H1 (cell line): Measurements from ENCODE around the gene LHFPL3. TPM values are rescaled to one million over a fixed set of nuclear protein-coding genes. Genes with fewer than 3 reads are reported as not detected.

ENCODE experiments used
- CTCF ChIA-PET: fragments of 300-600 bp; sonication (Branson Sonifier 250); formaldehyde crosslinking; loops from one replicate; lab custom pipeline; 2021; ENCODE audit not compliant: partially characterized antibody; lab: Charles Lee
- POLR2A ChIA-PET: fragments of 300-600 bp; sonication (Branson Sonifier 250); formaldehyde crosslinking; loops from one replicate; lab custom pipeline; 2021; ENCODE audit warnings: inconsistent platforms; ENCODE audit not compliant: partially characterized antibody; lab: Charles Lee
- DNase-seq, 2 experiments: peaks; one replicate each; pipeline versions ENCODE4 v3.0.0 to v3.0.0-alpha.2; 2010 to 2022; ENCODE audit warnings: low spot score in 2 of 2, low read depth in 1 of 2, mixed read lengths in 1 of 2
- FAIRE-seq: peaks from 2 replicates; lab custom pipeline; 2011; peaks lifted over from hg19 to GRCh38; lab: Jason Lieb, UNC
- H2AFZ ChIP-seq: 2 replicates; pipeline ENCODE4 v1.8.1; 2012; ENCODE audit warnings: low read length, inconsistent platforms
- H2AK5ac ChIP-seq: 2 replicates; pipeline ENCODE4 v1.6.1; 2013; ENCODE audit warnings: low read depth, low read length
- H2BK120ac ChIP-seq: replicated peaks from 2 replicates; pipeline ENCODE3; 2013; ENCODE audit warnings: low read depth, low read length, inconsistent platforms
- H2BK12ac ChIP-seq: 2 replicates; pipeline ENCODE4 v1.6.1; 2013; ENCODE audit warnings: low read depth, low read length
- H2BK15ac ChIP-seq: 2 replicates; pipeline ENCODE4 v1.6.1; 2013; ENCODE audit warnings: low read length
- H2BK20ac ChIP-seq: 2 replicates; pipeline ENCODE4 v1.6.1; 2013; ENCODE audit warnings: low read length
- H2BK5ac ChIP-seq: 2 replicates; pipeline ENCODE4 v1.6.1; 2013; ENCODE audit warnings: low read depth, low read length
- H3K14ac ChIP-seq: 2 replicates; pipeline ENCODE4 v1.6.1; 2013; ENCODE audit warnings: inconsistent platforms; ENCODE audit not compliant: insufficient read length
- H3K18ac ChIP-seq: 2 replicates; pipeline ENCODE4 v1.6.1; 2013; ENCODE audit warnings: low read length; ENCODE audit errors: extremely low read depth
- H3K23ac ChIP-seq: 2 replicates; pipeline ENCODE4 v1.6.1; 2013; ENCODE audit warnings: inconsistent platforms; ENCODE audit not compliant: insufficient read length
- H3K23me2 ChIP-seq: 2 replicates; pipeline ENCODE4 v1.6.1; 2013; ENCODE audit warnings: low read depth, low read length
- H3K27ac ChIP-seq: 2 replicates; pipeline ENCODE4 v1.6.1; 2011; ENCODE audit warnings: low read depth, low read length, inconsistent platforms
- H3K27me3 ChIP-seq, 4 experiments: replicated peaks in 1 of 4; 1 replicate in 1 of 4; 2 replicates in 3 of 4; pipeline versions ENCODE4 v1.6.1 to v1.8.1; 2011 to 2013; ENCODE audit warnings: low read length in 3 of 4, mild to moderate bottlenecking in 3 of 4, inconsistent platforms in 2 of 4, mixed read lengths in 2 of 4, moderate library complexity in 1 of 4; ENCODE audit not compliant: control insufficient read depth in 3 of 4, insufficient read depth in 3 of 4; ENCODE audit errors: extremely low read depth in 1 of 4
- H3K36me3 ChIP-seq, 4 experiments: 2 replicates each; pipeline versions ENCODE4 v1.6.1 to v1.8.1; 2011 to 2013; ENCODE audit warnings: mild to moderate bottlenecking in 4 of 4, low read length in 3 of 4, moderate library complexity in 2 of 4, control low read depth in 1 of 4, inconsistent platforms in 1 of 4; ENCODE audit not compliant: insufficient read depth in 4 of 4, control insufficient read depth in 2 of 4
- H3K4ac ChIP-seq: replicated peaks from 2 replicates; pipeline ENCODE3; 2013; ENCODE audit warnings: low read length, low read depth, mixed read lengths, inconsistent platforms; ENCODE audit not compliant: insufficient read length
- H3K4me1 ChIP-seq, 4 experiments: replicated peaks in 1 of 4; 1 replicate in 1 of 4; 2 replicates in 3 of 4; pipeline versions ENCODE4 v1.6.1 to v1.8.1; 2011 to 2013; ENCODE audit warnings: low read length in 3 of 4, inconsistent platforms in 2 of 4, mixed read lengths in 1 of 4; ENCODE audit not compliant: insufficient read depth in 4 of 4, control insufficient read depth in 3 of 4
- H3K4me2 ChIP-seq, 2 experiments: 2 replicates each; pipeline versions ENCODE4 v1.6.1 to v1.8.1; 2011 to 2013; ENCODE audit warnings: low read depth in 2 of 2, low read length in 2 of 2, control low read depth in 1 of 2, inconsistent platforms in 1 of 2, mild to moderate bottlenecking in 1 of 2; ENCODE audit not compliant: insufficient read depth in 1 of 2
- H3K4me3 ChIP-seq, 4 experiments: fragments of 200-600, 300-600 bp in 1 of 4; sonication (generic), shearing (Covaris generic), sonication (Bioruptor Twin) in 1 of 4; 2 replicates each; pipeline versions ENCODE4 v1.5.1 to v1.8.1; 2011 to 2016; ENCODE audit warnings: low read length in 4 of 4, low read depth in 3 of 4, control low read depth in 2 of 4, inconsistent platforms in 2 of 4, mild to moderate bottlenecking in 2 of 4, mixed read lengths in 1 of 4, moderate library complexity in 1 of 4; ENCODE audit not compliant: insufficient read depth in 2 of 4; ENCODE audit errors: extremely low read depth in 1 of 4
- H3K56ac ChIP-seq: replicated peaks from 2 replicates; pipeline ENCODE3; 2013; ENCODE audit warnings: low read depth, mild to moderate bottlenecking, mixed read lengths, low read length, inconsistent platforms; ENCODE audit not compliant: insufficient read length
- H3K79me1 ChIP-seq: 2 replicates; pipeline ENCODE4 v1.6.1; 2013; ENCODE audit warnings: low read depth, low read length, control low read depth
- H3K79me2 ChIP-seq, 2 experiments: 2 replicates each; pipeline versions ENCODE4 v1.6.1 to v1.8.1; 2012 to 2013; ENCODE audit warnings: low read length in 2 of 2, mild to moderate bottlenecking in 2 of 2, inconsistent platforms in 1 of 2; ENCODE audit not compliant: insufficient read depth in 2 of 2, control insufficient read depth in 1 of 2
- H3K9ac ChIP-seq, 4 experiments: replicated peaks in 1 of 4; 1 replicate in 1 of 4; 2 replicates in 3 of 4; pipeline versions ENCODE4 v1.6.1 to v1.8.1; 2011 to 2013; ENCODE audit warnings: low read depth in 3 of 4, low read length in 3 of 4, control low read depth in 2 of 4, mild to moderate bottlenecking in 2 of 4, moderate library complexity in 2 of 4, inconsistent platforms in 1 of 4; ENCODE audit errors: extremely low read depth in 1 of 4
- H3K9me3 ChIP-seq, 2 experiments: 2 replicates each; pipeline versions ENCODE4 v1.6.1 to v1.8.1; 2012 to 2013; ENCODE audit warnings: mild to moderate bottlenecking in 2 of 2, moderate library complexity in 2 of 2, control low read depth in 1 of 2, inconsistent platforms in 1 of 2, low read depth in 1 of 2, low read length in 1 of 2, mixed read lengths in 1 of 2; ENCODE audit not compliant: insufficient read depth in 2 of 2
- H4K20me1 ChIP-seq, 2 experiments: replicated peaks in 1 of 2; 2 replicates each; pipeline versions ENCODE3 to v1.8.1; 2011 to 2013; ENCODE audit warnings: inconsistent platforms in 2 of 2, low read length in 2 of 2, mild to moderate bottlenecking in 1 of 2; ENCODE audit not compliant: insufficient read depth in 2 of 2, control insufficient read depth in 1 of 2
- H4K5ac ChIP-seq: 2 replicates; pipeline ENCODE4 v1.6.1; 2013; ENCODE audit warnings: low read length, low read depth, mixed read lengths, inconsistent platforms; ENCODE audit not compliant: insufficient read length
- H4K8ac ChIP-seq: 2 replicates; pipeline ENCODE4 v1.8.0; 2013; ENCODE audit warnings: mild to moderate bottlenecking, moderate library complexity, low read length, inconsistent platforms; ENCODE audit not compliant: insufficient read depth; ENCODE audit errors: extremely low read depth
- H4K91ac ChIP-seq: replicated peaks from 2 replicates; pipeline ENCODE3; 2013; ENCODE audit warnings: low read length, mixed read lengths, inconsistent platforms; ENCODE audit not compliant: insufficient read length
- BACH1 ChIP-seq: IDR thresholded peaks from 2 replicates; pipeline ENCODE4 v1.6.1; 2012; ENCODE audit warnings: low read length, improper control_type of control experiment
- CREB1 ChIP-seq: IDR thresholded peaks from 2 replicates; pipeline ENCODE4 v1.6.1; 2012; ENCODE audit warnings: inconsistent platforms
- CTBP2 ChIP-seq: IDR thresholded peaks from 2 replicates; pipeline ENCODE4 v1.7.0; 2011; ENCODE audit warnings: borderline replicate concordance, mild to moderate bottlenecking, moderate library complexity, mixed read lengths, low read length; ENCODE audit not compliant: insufficient read depth, insufficient read length
- KDM5A ChIP-seq: fragments of 200-600 bp; IDR thresholded peaks from 2 replicates; pipeline ENCODE4 v1.7.1; 2012; ENCODE audit warnings: mild to moderate bottlenecking, low read length, inconsistent platforms, mixed read lengths
- SP1 ChIP-seq: IDR thresholded peaks from 2 replicates; pipeline ENCODE4 v1.6.1; 2011; ENCODE audit warnings: low read depth, low read length
- ZNF274 ChIP-seq: IDR thresholded peaks from 2 replicates; pipeline ENCODE4 v1.7.0; 2012; ENCODE audit warnings: low read length, borderline replicate concordance; ENCODE audit errors: extremely low read depth
- WGBS, 2 experiments: shearing (Covaris generic) in 1 of 2; methylation state at CpG; one replicate each; pipeline versions ENCODE4 v1.1.6 to v1.1.7; 2013 to 2015; ENCODE audit warnings: low lambda C conversion rate in 2 of 2, mixed read lengths in 2 of 2, inconsistent platforms in 1 of 2, low coverage in 1 of 2, missing lambda C conversion rate in 1 of 2; ENCODE audit not compliant: insufficient replicate concordance in 2 of 2, insufficient coverage in 1 of 2, insufficient read length in 1 of 2; ENCODE audit errors: extremely low coverage in 1 of 2, missing lambda C conversion rate in 1 of 2; 5-methylcytosine and 5-hydroxymethylcytosine counted together
- polyA plus RNA-seq, 7 experiments: library from polyadenylated mRNA; depleted of rRNA in 3 of 7; stranded (reverse) in 5 of 7; unstranded in 2 of 7; fragments of >200 nt in 5 of 7; fragments of 200-250 nt in 2 of 7; gene quantifications; 1 replicate in 5 of 7; 2 replicates in 1 of 7; 4 replicates in 1 of 7; pipeline versions ENCODE4 v1.2.1 to v1.2.3, GENCODE V29; 2011 to 2013; ENCODE audit warnings: missing spikeins in 2 of 7, mixed read lengths in 2 of 7
- total RNA-seq: library from RNA; stranded (reverse); fragmentation: NEBNext Ultra II Directional; extraction: Animal tissue kit (Norgen Biotek cat#: 25700); gene quantifications from 2 replicates; pipeline ENCODE4 v1.2.1, GENCODE V29; 2021
- TF ChIP-seq, protein P1 (sequence below): IDR thresholded peaks from 2 replicates; pipeline ENCODE4 v1.6.1; 2012; ENCODE audit warnings: inconsistent platforms
- TF ChIP-seq, protein P2 (sequence below), 3 experiments: IDR thresholded peaks; 1 replicate in 2 of 3; 2 replicates in 1 of 3; pipeline versions ENCODE4 v1.5.1 to v1.6.1; 2011; ENCODE audit warnings: low read length in 3 of 3, mild to moderate bottlenecking in 3 of 3, inconsistent platforms in 2 of 3, low read depth in 1 of 3, moderate library complexity in 1 of 3; ENCODE audit not compliant: insufficient read depth in 1 of 3; ENCODE audit errors: control extremely low read depth in 1 of 3

The LHFPL3 gene
- total and polyA plus RNA-seq, 2 of the 8 experiments (the other 6 are each of a cell fraction or from before 2014, with no cell fraction given), result 0.24 to 0.50 TPM

DNA sequence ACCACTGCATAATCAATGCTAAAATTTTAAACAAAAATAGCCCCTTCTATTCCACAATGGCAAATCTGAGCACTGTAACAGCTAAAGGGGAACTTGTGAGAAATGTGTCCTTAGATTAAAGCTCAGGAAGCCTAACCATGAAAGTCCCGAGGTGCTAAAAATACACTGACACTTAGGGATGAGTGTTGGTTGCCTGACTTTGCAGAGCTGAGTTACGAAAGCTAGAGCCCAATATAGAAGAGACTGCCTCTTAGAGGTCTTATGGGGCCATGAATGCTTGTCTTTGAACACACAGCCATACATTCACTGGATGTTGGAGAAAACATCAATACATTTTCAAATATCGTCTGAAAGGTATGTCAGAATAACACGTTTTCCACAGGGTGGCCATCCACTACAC, 209.7 kb downstream of the LHFPL3 start:
- H3K56ac ChIP-seq, result no peak overlapping the region
- H3K36me3 ChIP-seq, result no peaks in the 10 kb centered on the region
- H4K5ac ChIP-seq, result no peak overlapping the region
- H3K23ac ChIP-seq, result no peak overlapping the region
- H2BK120ac ChIP-seq, result no peak overlapping the region
- no peak overlapping the region for H2BK12ac ChIP-seq
- no peak for DNase-seq
- H3K27me3 ChIP-seq, result no peaks in the 10 kb centered on the region; a peak in 1 of 7 replicates
- no peak for TF ChIP-seq SP1
- TF ChIP-seq, protein P1, sequence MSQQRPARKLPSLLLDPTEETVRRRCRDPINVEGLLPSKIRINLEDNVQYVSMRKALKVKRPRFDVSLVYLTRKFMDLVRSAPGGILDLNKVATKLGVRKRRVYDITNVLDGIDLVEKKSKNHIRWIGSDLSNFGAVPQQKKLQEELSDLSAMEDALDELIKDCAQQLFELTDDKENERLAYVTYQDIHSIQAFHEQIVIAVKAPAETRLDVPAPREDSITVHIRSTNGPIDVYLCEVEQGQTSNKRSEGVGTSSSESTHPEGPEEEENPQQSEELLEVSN, result no peak
- TF ChIP-seq BACH1, result no peak
- TF ChIP-seq CREB1, result no peak
- TF ChIP-seq CTBP2, result no peak
- no peak for TF ChIP-seq ZNF274
- TF ChIP-seq, protein P2, sequence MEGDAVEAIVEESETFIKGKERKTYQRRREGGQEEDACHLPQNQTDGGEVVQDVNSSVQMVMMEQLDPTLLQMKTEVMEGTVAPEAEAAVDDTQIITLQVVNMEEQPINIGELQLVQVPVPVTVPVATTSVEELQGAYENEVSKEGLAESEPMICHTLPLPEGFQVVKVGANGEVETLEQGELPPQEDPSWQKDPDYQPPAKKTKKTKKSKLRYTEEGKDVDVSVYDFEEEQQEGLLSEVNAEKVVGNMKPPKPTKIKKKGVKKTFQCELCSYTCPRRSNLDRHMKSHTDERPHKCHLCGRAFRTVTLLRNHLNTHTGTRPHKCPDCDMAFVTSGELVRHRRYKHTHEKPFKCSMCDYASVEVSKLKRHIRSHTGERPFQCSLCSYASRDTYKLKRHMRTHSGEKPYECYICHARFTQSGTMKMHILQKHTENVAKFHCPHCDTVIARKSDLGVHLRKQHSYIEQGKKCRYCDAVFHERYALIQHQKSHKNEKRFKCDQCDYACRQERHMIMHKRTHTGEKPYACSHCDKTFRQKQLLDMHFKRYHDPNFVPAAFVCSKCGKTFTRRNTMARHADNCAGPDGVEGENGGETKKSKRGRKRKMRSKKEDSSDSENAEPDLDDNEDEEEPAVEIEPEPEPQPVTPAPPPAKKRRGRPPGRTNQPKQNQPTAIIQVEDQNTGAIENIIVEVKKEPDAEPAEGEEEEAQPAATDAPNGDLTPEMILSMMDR (IDR thresholded peaks at IDR 0.05; ENCODE audit: control extremely low read depth in 1 of 3, insufficient read depth in 1 of 3, low read depth in 1 of 3, low read length in 3 of 3), result no peak
- no peak for TF ChIP-seq KDM5A
- H4K20me1 ChIP-seq, result no peaks in the 10 kb centered on the region
- no peaks in the 10 kb centered on the region for H3K4me1 ChIP-seq
- no peaks in the 10 kb centered on the region for H3K79me1 ChIP-seq
- H2AFZ ChIP-seq, result no peak overlapping the region
- no peak overlapping the region for H3K4me3 ChIP-seq
- no peak overlapping the region for H3K4ac ChIP-seq
- no peak overlapping the region for H4K8ac ChIP-seq
- ChIA-PET POLR2A (no interaction called here), CTCF (no interaction called here)
- no peak overlapping the region for H2BK20ac ChIP-seq
- H3K9me3 ChIP-seq, result peaks cover 42 to 63% of the 10 kb centered on the region in 2 experiments; a peak in 3 of 4 replicates
- H2AK5ac ChIP-seq, result no peak overlapping the region
- no peaks in the 10 kb centered on the region for H3K79me2 ChIP-seq
- no peak overlapping the region for H3K18ac ChIP-seq
- WGBS, 2 experiments, result 78% methylated on average over 4 of the region's 4 CpGs; no CpG with 5 or more reads in 1 of the 2 experiments
- H3K9ac ChIP-seq, result no peak overlapping the region
- H2BK15ac ChIP-seq, result no peak overlapping the region
- FAIRE-seq, result no peak
- H3K14ac ChIP-seq, result no peak overlapping the region
- no peak overlapping the region for H4K91ac ChIP-seq
- no peak overlapping the region for H2BK5ac ChIP-seq
- no peaks in the 10 kb centered on the region for H3K23me2 ChIP-seq
- H3K27ac ChIP-seq, result no peak overlapping the region
- H3K4me2 ChIP-seq, result no peak overlapping the region
